Duodenal mucosa (tissue), 2 donors: Measurements from ENCODE around the gene JPH4.

Source experiments
- H3K27ac ChIP-seq: one replicate; pipeline ENCODE4 v1.7.0; 2013; ENCODE audit warnings: low read depth, low read length
- H3K27me3 ChIP-seq, 2 donors: one replicate each; pipeline ENCODE4 v1.7.0; 2013; ENCODE audit warnings: low read length in 2 of 2, control low read depth in 1 of 2; ENCODE audit not compliant: insufficient read depth in 2 of 2, control insufficient read depth in 1 of 2
- H3K36me3 ChIP-seq, 2 donors: one replicate each; pipeline ENCODE4 v1.7.0; 2013; ENCODE audit warnings: low read length in 2 of 2, control low read depth in 1 of 2; ENCODE audit not compliant: insufficient read depth in 2 of 2, control insufficient read depth in 1 of 2
- H3K4me1 ChIP-seq, 2 donors: one replicate each; pipeline ENCODE4 v1.7.0; 2013; ENCODE audit warnings: low read length in 2 of 2, control low read depth in 1 of 2; ENCODE audit not compliant: insufficient read depth in 2 of 2, control insufficient read depth in 1 of 2
- H3K4me3 ChIP-seq, 2 donors: one replicate each; pipeline ENCODE4 v1.7.0; 2013; ENCODE audit warnings: low read length in 2 of 2, low read depth in 1 of 2
- H3K9ac ChIP-seq, 2 donors: one replicate each; pipeline ENCODE4 v1.7.0; 2013; ENCODE audit warnings: low read length in 2 of 2, low read depth in 1 of 2
- H3K9me3 ChIP-seq, 2 donors: one replicate each; pipeline ENCODE4 v1.7.0; 2013; ENCODE audit warnings: low read length in 2 of 2, control low read depth in 1 of 2; ENCODE audit not compliant: control insufficient read depth in 1 of 2

The JPH4 gene

DNA sequence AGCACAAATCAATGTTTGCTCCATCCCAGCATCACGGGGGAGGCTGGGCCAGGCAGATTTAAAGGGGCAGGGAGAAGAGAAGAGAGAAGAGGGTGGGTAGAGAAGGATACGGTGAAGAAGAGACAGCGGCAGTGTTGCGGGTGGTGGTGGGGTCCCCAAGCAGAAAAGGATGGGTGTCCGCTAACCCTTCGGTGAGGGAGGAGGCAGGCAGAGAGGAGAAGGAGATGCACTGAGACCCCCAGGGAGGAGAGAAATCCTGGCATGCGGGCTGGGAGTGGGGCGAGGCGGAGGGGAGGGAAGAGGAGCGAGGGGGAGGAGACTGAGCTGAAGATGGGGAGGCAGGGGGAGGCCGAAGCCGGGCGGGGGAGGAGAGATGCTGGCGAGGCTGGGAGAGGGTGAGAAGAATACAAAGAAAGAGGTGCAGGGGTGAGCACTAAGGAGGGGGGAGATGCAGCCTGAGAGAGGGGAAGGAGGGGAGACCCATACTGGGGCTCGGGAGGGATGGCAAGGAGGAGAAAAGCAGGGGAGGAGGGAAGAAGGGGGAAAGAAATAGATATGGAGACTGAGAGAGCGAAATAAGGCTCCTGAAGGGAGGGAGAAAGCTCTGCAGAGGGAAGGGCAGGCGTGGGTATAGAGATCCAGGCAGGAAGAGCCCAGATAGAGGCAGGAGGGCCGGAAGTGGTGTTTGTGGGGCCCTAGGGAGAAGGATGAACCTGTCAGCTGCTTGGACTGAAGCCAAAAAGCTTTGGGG, at the start of gene JPH4:
TSS of gene JPH4 (minus strand) at position 231 of the 751 bp plus-strand sequence. CDS start 1,337 bp downstream, outside the sequence.
- Histone ChIP-seq H3K4me3 (no peak within 1 kb of the TSS), H3K4me1 (peaks cover 6 to 10% of the 10 kb centered on the region in 2 donors), H3K27me3 (peaks cover 30 to 34% of the 10 kb centered on the region in 2 donors), H3K36me3 (no peaks in the 10 kb centered on the region), H3K27ac (no peak within 1 kb of the TSS), H3K9me3 (no peaks in the 10 kb centered on the region), H3K9ac (no peak within 1 kb of the TSS)

DNA sequence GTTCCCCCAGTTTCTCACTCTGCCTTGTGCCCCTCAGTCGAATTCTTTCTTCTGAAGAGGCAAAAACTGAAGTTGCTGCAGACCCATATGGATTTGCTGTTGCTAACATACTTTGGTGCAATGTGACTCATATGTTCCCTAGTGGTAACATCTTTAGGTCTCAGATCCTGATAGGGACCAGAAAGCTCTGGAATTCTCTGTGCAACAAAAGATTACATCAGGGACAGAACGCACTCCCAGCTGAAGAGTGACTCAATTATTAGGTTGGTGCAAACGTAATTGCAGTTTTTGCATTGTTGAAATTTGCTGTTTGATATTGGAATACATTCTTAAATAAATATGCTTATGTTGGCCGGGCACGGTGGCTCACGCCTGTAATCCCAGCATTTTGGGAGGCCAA, 49.4 kb upstream of the JPH4 start:
- H3K9ac ChIP-seq, result no peak overlapping the region
- H3K4me3 ChIP-seq, result no peak overlapping the region
- H3K27ac ChIP-seq, result no peak overlapping the region
- H3K36me3 ChIP-seq, result no peaks in the 10 kb centered on the region
- peaks cover 0 to 6% of the 10 kb centered on the region in 2 donors for H3K4me1 ChIP-seq
- peaks cover 4 to 16% of the 10 kb centered on the region in 2 donors for H3K9me3 ChIP-seq
- H3K27me3 ChIP-seq, result no peaks in the 10 kb centered on the region

DNA sequence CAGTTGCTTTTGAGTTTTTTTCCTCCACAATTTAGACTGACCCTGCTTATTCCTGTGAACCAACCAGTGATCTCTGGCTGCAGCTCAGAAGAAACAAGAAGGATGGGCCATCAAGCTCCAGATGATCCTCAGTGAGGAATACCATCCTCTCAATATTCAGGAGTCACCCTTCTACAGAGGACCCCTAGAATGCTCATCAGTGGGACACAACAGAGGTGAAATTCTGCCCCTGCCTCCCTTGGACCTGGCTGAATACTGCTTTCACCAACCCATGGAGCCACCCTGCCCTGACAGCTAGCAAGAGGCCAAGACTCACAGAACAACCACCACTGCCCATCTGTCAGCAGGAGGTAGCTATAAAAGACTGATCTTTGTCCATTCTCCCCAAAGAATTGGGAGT, 48.4 kb upstream of the JPH4 start:
- Histone ChIP-seq H3K4me1 (peaks cover 0 to 6% of the 10 kb centered on the region in 2 donors), H3K36me3 (no peaks in the 10 kb centered on the region), H3K9ac (no peak overlapping the region), H3K4me3 (no peak overlapping the region), H3K9me3 (peaks cover 4 to 16% of the 10 kb centered on the region in 2 donors), H3K27me3 (no peaks in the 10 kb centered on the region), H3K27ac (no peak overlapping the region)

DNA sequence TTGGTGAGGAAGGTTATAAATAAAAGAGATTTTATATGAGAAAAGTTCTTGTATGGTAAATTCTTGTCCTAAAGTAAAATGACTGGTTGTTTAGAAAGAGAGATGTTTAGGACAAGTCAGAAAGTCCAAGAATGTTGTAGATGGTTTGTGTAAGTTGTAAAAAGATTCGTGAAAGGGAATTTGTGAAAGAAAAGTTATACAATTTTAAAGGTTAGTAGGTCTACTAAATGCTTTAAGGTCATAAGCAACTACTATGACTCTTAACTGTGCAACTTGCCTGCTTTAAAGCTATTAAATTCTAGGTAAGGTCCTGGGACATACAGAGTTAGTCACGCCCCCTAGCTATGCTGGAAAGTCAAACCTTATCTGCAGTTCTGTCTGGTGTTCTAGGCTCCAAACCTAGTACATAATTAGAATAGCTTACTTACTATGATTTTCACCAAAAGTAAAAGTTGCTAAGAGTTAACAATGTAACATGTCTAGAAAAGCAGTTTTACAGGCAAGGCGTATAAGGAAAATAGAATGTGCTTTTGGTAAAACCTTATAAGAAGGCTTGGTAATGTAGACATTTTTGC, 46.3 kb upstream of the JPH4 start:
- Histone ChIP-seq H3K4me1 (no peaks in the 10 kb centered on the region), H3K9me3 (peaks cover 4 to 16% of the 10 kb centered on the region in 2 donors), H3K4me3 (no peak overlapping the region), H3K9ac (no peak overlapping the region), H3K27me3 (no peaks in the 10 kb centered on the region), H3K27ac (no peak overlapping the region), H3K36me3 (no peaks in the 10 kb centered on the region)

- no peak overlapping the region for H3K27ac ChIP-seq
- no peak overlapping the region for H3K4me3 ChIP-seq
- no peaks in the 10 kb centered on the region for H3K36me3 ChIP-seq
- H3K4me1 ChIP-seq, result no peaks in the 10 kb centered on the region
- H3K9ac ChIP-seq, result no peak overlapping the region
- H3K27me3 ChIP-seq, result no peaks in the 10 kb centered on the region
- H3K9me3 ChIP-seq, result peaks cover 4 to 16% of the 10 kb centered on the region in 2 donors
Measured at GRCh38 chr14:23623962-23624361, 45.4 kb upstream of the JPH4 start.

DNA sequence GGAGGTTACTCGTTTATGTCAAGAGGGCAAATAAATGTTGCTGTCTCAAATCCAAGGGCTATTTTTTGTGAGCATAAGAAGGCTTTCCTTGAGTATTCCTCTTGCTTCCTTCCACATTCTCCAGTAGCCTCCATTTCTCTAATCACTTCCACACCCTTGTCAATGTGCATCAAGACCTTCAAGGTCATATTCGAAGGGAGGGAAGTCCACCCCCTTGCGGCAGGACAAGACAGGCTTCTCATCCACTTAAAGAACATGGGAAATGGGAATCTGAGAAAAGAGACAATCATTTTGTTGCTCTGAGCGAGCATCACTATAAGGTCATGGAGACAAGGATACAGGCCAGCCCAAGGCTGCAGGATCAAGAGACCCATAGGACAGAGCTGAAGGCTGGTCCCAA, 44.4 kb upstream of the JPH4 start:
- Histone ChIP-seq H3K4me1 (no peaks in the 10 kb centered on the region), H3K27me3 (no peaks in the 10 kb centered on the region), H3K27ac (no peak overlapping the region), H3K9me3 (peaks cover 4 to 16% of the 10 kb centered on the region in 2 donors), H3K4me3 (no peak overlapping the region), H3K9ac (no peak overlapping the region), H3K36me3 (no peaks in the 10 kb centered on the region)

GRCh38 chr14:23621932-23622730, 43.5 kb upstream of the JPH4 start:
- H3K4me3 ChIP-seq, result no peak overlapping the region
- H3K36me3 ChIP-seq, result no peaks in the 10 kb centered on the region
- no peak overlapping the region for H3K9ac ChIP-seq
- peaks cover 4 to 16% of the 10 kb centered on the region in 2 donors for H3K9me3 ChIP-seq
- H3K4me1 ChIP-seq, result no peaks in the 10 kb centered on the region
- no peaks in the 10 kb centered on the region for H3K27me3 ChIP-seq
- H3K27ac ChIP-seq, result no peak overlapping the region

DNA sequence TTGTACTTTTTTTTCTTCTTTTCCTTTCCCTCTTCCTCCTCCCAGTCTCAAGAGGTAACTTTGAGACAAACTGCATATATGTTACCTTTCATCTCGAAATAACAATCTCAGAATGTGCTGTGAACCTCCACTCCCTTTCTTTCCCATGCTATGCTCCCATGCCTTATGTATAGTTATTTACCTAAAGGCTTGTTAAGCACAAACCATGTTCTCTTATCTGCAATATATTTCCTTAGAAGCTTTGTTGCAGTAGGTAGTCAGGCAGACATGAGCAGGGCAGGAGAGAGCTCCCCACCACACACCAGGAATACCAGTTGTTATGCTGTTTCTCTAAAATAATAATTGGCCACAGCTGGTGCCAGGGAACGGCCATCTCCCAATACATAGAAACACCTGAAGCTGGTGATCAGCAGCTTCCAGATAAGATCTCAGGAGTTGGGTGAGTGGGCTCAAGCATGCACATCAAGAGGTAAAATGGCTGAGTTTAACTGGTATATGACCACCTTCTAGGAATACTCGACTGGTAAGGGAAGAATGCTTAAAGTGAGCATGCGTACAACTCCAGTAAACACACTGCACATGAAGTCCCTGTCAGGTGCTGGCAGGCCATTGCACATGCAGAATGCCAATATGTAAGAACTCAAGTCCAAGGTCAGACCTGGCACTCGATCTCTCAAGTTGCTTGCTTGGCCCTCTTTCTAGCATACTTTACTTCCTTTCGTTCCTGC, 42.8 kb upstream of the JPH4 start:
- Histone ChIP-seq H3K4me3 (no peak overlapping the region), H3K9ac (no peak overlapping the region), H3K36me3 (no peaks in the 10 kb centered on the region), H3K27ac (no peak overlapping the region), H3K27me3 (no peaks in the 10 kb centered on the region), H3K4me1 (no peaks in the 10 kb centered on the region), H3K9me3 (peaks cover 4 to 16% of the 10 kb centered on the region in 2 donors)

- Histone ChIP-seq H3K4me1 (no peaks in the 10 kb centered on the region), H3K9ac (no peak overlapping the region), H3K27ac (no peak overlapping the region), H3K4me3 (no peak overlapping the region), H3K9me3 (peaks cover 4 to 12% of the 10 kb centered on the region in 2 donors), H3K27me3 (no peaks in the 10 kb centered on the region), H3K36me3 (no peaks in the 10 kb centered on the region)
Measured at GRCh38 chr14:23620177-23620702, 41.6 kb upstream of the JPH4 start.
